Middle frontal gyrus (tissue), 1 donor: ENCODE measurements around the gene NKAPD1.
"Not testable (repeated sequence)": the region's sequence is repeated elsewhere in the genome, so short reads cannot be mapped to it uniquely, and the experiment has no call there.

ENCODE experiments used
- DNase-seq: peaks from one replicate; pipeline ENCODE4 v3.0.0-alpha.2; 2015; ENCODE audit warnings: low spot score; ENCODE audit errors: extremely low spot score

NKAPD1 gene

DNA sequence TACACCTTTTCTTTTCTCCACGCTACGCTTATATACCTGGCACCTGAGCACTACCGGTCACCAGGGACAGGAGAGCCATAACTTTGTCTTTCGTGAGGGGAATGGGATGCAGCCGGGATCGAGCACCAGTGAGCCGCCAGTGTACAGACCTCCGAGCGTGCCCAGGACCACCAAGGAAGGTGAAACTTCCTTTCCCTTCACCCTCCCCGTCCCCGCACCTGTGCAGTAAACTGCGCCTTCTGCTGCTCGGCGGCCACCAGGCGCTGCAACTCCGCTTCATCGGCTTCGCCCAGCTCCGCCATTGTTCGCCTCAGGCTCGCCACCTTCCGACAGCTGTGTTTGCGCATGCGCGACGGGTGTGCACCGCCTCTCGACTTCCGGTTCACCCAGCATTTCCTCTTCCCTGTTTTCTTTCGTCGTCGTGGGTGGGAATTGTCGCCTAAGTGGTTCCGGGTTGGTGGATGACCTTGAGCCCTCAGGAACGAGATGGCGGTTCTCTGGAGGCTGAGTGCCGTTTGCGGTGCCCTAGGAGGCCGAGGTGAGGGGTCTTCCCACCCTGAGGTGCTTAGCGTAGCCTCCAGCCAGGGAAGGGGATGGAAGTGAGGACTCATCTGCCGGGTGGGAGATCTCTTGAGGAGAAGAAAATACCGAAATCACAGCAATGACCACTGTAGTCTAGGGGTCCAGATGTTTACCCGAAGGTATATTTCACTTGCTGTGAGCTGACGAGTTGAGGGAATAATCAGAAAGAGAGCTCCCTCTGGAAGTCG lies 12.5 kb downstream of the NKAPD1 start, which contains the start of the genes SDHD and TIMM8B:
Gene SDHD (plus strand): TSS at position 452 of the 770 bp plus-strand sequence. CDS start 35 bp downstream, at position 487.
Gene TIMM8B (minus strand): TSS at position 335 of the 770 bp plus-strand sequence. CDS start 33 bp downstream, at position 302.
- peak; percentile 96 for DNase-seq

DNA sequence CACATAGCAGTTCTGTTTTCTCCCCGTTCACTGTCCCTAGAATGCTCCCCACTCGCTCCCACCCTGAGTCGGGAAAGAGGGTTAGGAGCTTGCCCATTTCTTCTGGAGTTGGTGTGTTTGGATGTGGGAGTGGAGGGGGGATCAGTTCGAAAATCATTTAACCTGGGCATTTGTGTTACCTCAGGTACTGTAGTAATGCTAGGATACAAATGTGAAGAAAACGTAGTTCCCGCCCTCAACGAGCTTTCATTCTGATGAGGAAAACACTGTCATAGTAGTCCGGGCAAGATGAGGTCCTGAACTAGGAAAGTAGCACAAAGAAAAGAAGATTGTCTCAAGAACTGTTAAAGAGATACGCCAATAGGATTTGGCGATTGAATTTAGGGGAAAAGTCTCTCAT lies 13.1 kb downstream of the NKAPD1 start:
- DNase-seq: no peak

DNA sequence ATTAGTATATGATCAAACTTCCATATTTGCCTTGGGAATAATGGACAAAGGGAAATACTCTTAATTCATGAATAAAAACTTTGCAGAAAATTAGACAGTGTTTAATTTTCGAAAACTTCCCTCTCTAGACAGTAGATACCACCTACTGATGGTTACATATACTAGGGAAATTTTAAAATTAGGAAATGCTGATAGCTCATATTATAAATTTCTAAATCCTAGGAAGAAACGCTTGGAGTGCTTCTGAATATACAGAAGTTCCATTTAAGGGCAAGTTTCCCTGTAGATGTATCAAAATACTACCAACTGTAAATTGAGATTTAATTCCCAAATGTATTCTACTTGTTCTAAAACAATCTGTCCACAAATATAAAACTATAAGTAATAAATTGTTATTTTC lies 21.2 kb downstream of the NKAPD1 start:
- DNase-seq: not testable (repeated sequence)

DNA sequence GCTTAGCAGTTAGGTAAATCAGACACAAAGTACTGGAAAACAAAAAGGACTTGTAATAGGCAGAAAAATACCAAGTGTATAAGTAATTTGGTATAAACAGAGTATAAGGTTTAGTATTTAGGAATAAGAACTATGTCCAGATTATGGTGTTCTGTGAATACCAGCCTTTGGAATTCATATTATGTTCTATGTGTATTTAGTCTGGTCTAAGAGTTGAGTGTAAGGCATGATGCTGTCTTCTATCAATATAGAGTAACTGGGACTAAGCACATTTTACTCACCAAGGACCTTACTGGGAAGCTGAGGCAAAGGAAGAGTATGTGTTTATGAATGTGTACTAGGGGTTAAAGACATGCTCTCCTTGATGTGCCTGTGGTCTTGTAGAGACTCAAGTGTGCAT lies 22.1 kb downstream of the NKAPD1 start:
- no peak for DNase-seq

DNA sequence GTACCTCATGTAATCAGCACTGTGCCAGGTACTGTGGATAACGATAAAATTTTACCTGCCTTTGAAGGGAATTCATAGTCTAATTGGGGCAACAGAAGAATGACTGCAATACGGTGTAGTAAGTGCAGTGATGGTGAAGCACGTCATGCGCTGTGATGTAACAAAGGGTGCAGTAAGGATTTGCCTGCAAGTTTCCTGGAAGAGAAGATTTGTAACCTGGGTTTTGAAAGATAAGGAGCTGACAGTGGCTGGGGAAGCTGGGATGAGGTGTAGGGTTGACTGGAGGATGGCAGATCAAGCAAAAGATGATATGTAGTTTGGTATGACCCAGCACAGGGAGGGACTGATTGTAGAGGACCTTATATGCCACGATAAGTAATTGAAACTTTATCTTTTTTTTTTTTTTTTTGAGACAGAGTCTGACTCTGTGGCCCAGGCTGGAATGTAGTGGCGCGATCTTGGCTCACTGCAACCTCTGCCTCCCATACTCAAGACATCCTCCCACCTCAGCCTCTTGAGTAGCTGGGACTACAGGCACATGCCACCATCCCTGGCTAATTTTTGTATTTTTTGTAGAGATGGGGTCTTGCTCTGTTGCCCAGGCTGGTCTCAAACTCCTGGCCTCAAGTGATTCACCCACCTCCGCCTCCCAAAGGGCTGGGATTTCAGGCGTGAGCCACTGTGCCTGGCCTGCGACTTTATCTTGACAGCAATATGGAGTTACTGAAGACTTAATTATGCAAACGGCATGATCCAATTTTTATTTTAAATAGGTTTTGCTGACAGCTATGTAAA lies 23.8 kb downstream of the NKAPD1 start:
- DNase-seq: no peak

DNA sequence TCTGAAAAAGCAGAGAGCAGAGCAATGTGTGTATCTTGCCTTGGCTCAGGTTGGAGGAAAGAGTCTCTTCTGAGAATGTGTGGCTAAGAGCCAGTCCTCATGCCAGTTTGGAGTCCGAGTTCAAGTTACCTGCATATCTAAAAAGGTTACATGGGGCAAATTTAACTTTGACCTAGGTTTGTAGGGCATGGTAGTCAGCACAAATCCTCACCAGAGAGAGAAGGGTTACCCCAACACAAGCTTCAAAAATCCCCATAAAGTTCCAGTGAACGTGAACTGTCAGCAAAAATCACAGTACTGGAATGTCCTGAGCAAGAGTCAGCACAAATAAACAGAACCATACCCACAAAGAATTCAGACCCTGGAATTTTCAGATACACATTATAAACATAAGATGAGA lies 26.4 kb downstream of the NKAPD1 start:
- no peak for DNase-seq

DNA sequence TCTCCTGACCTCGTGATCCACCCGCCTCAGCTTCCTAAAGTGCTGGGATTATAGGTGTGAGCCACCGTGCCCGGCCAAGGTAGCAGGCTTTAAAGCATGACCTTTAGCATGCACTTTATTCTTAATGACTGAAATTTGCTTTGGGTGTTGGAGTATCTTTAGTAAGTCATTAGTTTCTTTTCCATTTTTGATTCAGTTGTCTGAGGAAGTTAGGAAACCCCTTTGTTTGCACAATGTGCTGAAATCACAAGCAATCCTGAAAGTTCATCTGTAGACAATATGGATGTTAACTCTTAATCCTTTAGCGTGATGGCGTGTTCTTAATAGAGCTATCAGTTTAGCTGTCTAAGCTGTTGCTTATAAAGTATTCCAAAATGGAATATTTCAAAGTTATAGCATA lies 29.3 kb downstream of the NKAPD1 start:
- DNase-seq: no peak

DNA sequence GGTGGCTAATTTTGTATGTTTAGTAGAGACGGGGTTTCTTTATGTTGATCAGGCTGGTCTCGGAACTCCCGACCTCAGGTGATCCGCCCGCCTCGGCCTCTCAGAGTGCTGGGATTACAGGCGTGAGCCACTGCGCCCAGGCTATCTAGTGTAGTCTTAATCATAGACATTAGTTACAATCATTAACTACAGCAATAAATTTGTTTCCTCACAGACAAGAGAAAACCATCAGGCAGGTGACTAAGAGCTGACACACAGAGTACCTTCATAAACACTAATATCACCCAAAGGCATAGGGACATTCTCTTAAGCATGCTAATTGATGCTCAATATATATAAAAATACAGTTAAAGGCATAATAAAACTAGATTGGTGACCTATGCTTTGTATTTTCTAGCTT lies 32.0 kb downstream of the NKAPD1 start:
- DNase-seq: no peak

DNA sequence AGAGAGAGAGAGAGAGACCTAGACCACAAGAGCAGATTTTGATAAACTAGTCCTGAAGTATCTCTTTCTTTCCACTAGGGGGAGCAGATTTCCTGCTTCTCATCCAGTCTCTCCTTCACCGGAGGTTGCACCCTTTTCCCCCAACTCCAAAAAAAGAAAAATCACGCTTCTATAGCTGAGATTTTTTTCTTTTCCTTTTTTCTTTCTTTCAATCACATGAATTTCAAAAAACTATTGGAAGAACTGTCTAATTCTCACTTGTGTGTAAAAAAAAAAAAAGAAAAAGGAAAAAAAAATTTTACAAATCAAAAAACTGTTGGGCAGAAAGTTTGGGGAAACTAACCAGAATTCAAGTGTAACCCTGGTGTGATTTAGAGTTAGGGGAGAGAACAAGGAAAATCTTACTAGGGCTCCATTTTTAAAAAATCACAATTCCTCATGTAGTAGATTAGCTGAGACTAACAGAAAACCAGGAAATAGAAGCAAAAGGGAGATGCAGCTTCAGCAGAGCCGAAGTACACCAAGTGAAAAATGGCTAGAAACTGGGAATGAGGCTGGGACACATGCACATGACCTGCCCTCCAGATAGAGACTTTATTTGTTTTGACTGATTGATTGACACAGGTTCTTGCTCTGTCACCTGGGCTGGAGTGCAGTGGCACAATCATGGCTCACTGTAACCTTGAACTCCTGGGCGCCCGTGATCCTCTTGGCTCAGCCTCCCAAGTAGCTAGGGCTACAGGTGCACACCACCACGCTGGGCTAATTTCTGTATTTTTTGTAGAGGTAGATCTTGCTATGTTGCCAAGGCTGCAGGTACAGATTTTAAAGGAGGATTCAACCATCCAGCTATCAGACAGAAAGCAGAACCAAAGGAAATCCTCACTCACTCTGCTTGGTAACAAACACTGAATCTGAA lies 39.7 kb downstream of the NKAPD1 start:
- DNase-seq: peak; percentile 26

DNA sequence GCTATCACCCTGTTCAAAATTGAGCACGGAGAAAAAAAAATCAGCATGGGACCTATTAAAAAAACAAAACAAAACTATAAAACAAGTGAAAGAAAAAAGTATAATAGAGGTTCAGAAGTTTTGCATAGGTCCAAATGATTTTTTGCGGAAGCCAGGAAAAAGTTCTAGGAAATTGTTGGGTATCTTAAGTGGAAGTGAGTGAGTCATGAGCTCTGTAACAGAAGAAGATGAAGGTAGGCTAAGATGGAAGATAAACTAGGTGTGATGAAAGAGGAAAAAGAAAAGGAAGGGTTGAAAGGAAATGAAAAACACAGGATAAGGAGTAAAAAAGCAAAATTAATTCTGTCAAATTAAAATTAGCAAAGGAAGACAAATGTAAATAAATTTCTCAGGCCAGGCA lies 40.4 kb downstream of the NKAPD1 start:
- DNase-seq: no peak

DNA sequence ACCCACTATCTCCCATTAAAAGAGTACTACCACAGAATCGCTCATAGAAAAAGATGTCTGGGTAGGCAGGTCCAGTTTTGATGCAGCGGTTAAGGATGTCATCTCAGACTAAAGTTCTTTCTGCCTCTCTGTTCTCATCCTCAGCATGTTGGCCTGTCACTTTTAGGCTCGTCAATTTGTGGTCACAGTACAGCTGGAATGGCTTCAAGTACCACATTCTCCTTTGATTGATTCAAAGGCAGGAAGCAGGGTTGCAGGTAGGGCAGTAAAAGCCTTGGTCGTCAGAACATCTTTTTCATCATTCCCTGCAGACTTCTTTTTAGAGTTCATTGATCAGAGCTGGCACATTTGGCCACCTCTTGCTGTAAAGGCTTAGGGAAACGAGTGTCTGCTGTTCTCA lies 41.3 kb downstream of the NKAPD1 start:
- DNase-seq: no peak

DNA sequence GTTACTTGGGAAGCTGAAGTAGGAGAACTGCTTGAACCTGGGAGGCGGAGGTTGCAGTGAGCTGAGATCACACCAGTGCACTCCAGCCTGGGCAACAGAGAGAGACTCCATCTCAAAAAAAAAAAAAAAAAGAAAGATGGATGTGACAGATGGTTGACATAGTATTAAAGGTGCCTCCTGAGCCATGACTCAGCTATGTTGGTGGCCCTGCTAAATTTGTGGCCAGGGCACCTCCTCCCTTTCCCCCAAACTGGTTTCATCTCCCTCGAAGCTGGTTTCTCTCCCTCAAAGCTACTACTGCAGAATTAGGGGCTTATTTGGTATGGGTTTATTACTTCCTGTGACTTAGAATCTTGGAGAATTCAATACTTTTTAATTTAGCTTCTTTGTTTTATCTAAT lies 44.1 kb downstream of the NKAPD1 start:
- no peak for DNase-seq

DNA sequence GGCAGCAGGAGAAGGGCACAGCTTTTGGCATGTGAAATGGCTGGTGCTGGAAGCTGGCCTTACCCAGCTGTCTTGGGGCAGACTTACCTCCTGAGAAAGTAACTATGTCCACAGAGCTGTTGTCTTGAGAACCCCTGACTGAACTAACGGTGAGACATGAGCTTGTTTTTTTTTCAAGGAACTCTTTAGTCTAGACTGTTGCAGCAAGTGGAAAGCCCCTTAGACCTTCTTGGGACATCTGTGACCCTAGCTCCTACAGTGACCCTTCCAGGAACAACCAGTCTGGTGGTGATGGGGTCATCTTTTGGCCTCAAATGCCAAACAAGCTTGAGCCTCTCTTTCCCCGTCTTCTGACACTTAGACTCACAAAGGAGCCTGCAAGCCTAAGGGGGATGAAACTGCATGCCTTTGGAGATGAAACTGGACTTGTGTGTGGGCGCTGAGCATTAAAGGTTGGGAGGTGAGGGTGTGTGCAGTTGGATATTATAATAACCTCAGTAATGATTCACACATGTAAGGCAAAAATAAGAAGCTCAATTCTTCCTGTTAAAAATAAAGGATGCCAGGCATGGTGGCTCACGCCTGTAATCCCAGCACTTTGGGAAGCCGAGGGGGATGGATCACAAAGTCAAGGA lies 48.0 kb downstream of the NKAPD1 start:
- no peak for DNase-seq

DNA sequence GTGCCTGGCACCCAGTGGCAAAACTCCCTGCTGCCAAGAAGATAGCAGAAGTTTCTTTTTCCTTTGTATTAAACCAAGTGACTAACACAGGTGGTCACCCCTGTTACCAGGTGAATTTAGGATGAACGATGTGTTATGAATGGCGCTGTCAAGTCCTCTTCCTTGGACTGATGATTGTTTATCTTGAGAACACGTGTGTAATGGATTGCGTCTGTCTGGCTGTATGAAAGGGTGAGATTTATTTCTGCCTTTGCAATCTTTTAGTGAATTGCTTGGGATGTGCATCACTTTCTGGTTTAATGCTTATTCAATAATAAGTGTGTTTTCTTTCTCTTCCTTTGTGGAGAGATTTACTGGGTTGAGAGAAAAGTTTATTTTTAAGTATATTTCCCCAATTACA lies 49.0 kb downstream of the NKAPD1 start:
- DNase-seq: no peak

DNA sequence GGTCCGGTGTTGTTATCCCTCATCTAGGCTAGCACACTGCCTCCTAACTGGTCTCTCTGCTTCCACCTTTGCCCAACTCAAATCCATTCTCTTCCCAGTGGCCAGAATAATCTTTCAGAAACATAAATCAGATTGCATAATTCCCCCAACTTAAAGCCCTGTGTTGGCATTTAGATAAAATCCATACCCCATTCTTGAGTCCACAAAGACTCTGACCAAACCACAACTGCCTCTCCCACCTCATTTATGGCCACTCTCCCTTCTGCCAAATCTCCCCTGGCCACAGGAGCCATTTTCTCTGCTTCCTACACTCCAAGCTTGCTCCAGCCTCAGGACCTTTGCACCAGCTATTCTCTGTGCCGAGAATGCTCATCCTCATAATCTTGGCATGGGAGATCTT lies 53.0 kb downstream of the NKAPD1 start:
- no peak for DNase-seq

DNA sequence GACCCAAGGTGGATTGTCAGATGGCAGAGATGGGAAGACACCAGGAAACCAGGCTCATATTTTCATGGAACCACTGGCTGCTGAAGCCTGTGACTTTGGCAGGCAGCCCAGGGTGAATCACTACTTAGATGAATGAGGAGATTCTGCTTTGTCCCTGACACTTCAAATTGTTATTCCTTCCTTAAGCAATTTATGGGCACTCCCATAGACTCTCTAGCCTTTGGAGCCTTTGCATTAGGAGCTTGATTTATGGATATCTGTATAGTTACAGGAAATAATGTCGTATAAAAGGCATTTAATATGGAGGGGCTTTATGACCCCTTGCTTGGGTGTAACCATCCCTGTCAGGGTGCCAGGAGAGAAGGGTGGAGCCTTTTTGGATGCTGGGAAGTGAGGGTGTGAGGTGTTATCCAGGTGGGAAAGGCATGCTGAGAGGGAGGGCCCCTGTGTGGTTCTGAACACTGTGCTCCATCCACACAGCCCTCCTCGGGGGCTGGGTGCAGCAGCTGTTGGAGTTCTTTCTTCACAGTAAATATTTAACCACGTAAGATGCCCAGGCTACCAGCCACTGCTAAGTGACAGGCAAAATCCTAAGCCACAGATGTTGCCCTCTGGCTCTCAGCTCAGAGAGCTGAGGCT lies 54.5 kb downstream of the NKAPD1 start:
- no peak for DNase-seq

DNA sequence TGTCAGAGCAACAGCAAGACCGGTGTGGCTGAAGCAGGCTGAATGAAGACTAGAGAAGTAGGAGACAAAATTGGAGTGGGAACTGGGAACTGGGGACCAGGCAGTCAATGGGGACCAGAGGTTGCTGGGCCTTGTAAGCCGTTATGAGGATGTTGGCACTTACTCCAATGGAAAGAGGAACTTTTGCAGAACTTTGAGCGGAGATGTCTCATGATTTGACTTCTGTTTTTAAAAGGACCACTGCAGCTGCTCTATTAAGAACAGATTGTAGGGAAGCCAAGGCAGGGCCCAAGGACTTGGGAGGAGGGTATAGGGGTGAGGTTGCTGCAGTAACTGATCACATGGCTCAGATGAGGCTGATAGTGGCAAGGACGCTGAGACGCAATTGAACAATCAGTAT lies 55.6 kb downstream of the NKAPD1 start:
- DNase-seq: no peak

DNA sequence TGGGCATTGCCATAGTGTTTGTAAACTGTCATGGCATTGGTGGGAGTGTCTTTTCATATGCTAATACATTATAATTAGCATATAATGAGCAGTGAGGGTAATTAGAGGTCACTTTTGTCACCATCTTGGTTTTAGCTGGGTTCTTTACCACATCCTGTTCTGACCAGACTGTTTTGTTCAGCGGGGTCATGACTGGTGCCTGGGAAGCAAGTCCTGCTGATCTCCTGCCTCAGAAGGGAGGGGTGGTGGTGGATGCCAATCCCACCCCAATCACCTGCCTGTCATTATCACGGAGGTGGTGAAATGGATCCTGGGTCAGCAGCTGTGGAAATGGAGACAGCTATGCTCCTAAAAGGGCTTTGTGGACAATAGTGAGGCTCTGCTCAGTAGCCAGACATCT lies 58.6 kb downstream of the NKAPD1 start:
- DNase-seq: no peak

DNA sequence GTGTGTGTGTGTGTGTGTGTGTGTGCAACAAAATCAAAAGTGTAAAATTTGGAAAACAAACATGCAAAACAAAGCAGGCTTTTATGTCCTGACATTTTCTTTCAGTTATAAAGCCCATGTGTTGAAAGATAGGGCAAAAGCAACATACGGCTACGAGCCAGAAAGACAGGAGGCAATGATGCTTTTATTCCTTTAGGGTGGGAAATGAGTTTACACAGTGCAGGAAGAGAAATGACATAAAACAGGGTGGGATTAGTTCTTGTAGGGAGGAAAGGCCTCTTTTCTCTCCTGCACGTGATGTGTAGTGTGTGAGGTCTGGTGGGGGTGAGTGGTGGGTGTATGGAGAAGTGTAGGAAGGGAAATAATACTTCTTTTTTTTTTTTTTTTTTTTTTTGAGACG lies 60.4 kb downstream of the NKAPD1 start:
- no peak for DNase-seq
